ENCODE measurements around the gene NETO2. TPM values are rescaled to one million over a fixed set of nuclear protein-coding genes. Genes with fewer than 3 reads are reported as not detected.

Gene NETO2
- total and polyA plus RNA-seq, 7 donors: 1.6 to 30.5 (median 3.9) TPM

DNA sequence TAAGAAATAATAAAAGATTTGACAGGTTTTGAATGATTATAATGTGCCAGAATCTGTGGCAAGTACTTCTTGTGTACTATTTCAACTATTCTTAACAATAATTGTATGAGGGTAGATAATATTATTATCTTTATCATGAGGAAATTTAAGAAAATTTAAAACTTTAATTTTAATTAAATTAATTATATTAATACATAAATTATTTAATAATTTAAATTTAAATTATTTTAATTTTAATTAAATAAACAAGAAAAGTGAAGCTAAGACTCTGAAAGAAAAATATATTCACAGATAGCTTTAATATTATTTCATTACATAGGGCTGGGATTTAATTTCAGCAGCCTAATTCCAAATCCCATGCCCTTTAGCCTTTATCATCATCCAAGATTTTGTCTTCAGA lies 31.4 kb upstream of the NETO2 start:
- ATAC-seq: no peak
- TF ChIP-seq, protein P1, sequence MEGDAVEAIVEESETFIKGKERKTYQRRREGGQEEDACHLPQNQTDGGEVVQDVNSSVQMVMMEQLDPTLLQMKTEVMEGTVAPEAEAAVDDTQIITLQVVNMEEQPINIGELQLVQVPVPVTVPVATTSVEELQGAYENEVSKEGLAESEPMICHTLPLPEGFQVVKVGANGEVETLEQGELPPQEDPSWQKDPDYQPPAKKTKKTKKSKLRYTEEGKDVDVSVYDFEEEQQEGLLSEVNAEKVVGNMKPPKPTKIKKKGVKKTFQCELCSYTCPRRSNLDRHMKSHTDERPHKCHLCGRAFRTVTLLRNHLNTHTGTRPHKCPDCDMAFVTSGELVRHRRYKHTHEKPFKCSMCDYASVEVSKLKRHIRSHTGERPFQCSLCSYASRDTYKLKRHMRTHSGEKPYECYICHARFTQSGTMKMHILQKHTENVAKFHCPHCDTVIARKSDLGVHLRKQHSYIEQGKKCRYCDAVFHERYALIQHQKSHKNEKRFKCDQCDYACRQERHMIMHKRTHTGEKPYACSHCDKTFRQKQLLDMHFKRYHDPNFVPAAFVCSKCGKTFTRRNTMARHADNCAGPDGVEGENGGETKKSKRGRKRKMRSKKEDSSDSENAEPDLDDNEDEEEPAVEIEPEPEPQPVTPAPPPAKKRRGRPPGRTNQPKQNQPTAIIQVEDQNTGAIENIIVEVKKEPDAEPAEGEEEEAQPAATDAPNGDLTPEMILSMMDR (IDR thresholded peaks at IDR 0.05): no peak
- no peak overlapping the region for H3K27ac ChIP-seq

DNA sequence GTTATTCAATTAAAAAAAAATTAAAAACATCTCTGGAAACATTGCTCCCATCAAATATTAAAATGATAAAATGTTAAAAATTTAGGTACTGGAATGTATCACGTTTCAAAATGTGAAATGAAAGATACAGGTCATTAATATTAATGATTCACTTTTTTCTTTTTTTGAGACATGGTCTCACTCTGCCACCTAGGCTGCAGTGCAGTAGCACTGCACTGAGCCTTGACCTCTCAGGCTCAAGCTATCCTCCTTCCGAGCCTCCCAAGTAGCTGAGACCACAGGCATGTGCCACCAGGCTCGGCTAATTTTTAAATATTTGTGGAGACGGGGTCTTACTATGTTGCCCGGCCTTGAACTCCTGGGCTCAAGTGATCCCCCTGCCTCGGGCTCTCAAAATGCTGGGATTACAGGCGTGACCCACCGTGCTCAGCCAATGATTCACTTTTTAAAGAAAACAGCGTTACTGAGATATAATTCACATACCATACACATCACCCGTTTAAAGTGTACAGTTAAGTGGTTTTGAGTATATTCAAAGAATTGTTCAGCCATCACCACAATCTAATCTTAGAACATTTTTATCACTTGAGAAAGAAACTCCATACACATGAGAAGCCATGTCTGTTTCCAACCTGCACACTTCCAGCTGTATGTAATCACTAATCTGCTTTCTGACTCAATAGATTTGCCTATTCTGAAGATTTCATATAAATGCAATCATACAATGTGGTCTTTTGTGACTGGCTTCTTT lies 19.1 kb upstream of the NETO2 start:
- Histone ChIP-seq H3K27ac (no peak overlapping the region), H3K27me3 (ENCODE audit: insufficient read depth in 3 of 3, low read length in 2 of 3) (no peaks in the 10 kb centered on the region), H3K4me3 (no peak overlapping the region), H3K36me3 (ENCODE audit: insufficient read depth in 1 of 2, low read depth in 1 of 2) (peaks cover 0 to 34% of the 10 kb centered on the region in 2 donors), H3K4me1 (no peaks in the 10 kb centered on the region), H3K9me3 (no peaks in the 10 kb centered on the region)
- no peak for DNase-seq
- intact Hi-C loops (cut with DNase I): no loop called here
- ATAC-seq: no peak
- TF ChIP-seq, protein P1 (IDR thresholded peaks at IDR 0.05): peak; percentile 7
- WGBS, 3 donors: 88 to 91% (median 89%) methylated on average over 10 of the region's 10 CpGs

More for the DNA sequence above, 31.4 kb upstream of the NETO2 start:
- H3K4me1 ChIP-seq: no peaks in the 10 kb centered on the region
- no peak overlapping the region for H3K4me3 ChIP-seq
- intact Hi-C loops (cut with DNase I): no loop called here
- no peak for DNase-seq
- no peaks in the 10 kb centered on the region for H3K27me3 ChIP-seq (ENCODE audit: insufficient read depth in 3 of 3, low read length in 2 of 3)
- no peaks in the 10 kb centered on the region for H3K9me3 ChIP-seq
- peaks cover 0 to 2% of the 10 kb centered on the region in 2 donors for H3K36me3 ChIP-seq (ENCODE audit: insufficient read depth in 1 of 2, low read depth in 1 of 2)

DNA sequence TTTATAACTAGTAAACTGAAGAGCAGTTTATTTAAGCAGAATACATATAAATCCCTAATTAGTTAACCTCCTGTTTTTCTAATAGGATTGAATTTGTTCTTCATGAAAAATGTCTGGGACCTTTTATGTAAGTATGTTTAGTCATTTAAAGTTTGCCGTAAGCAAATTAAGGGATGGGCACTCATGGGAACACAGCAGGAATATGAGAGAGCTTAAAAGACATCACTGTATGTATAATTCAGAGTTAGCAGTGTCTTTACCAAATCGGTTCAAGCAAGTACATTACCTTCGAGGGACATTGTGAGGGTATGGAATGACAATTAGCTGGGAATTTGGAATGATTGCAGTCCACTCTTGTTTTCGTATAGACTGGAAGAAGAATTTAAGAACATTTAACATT lies 17.7 kb upstream of the NETO2 start:
- WGBS, 3 donors: 91 to 95% (median 95%) methylated on average over 4 of the region's 4 CpGs
- Histone ChIP-seq H3K4me1 (no peaks in the 10 kb centered on the region), H3K27me3 (ENCODE audit: insufficient read depth in 3 of 3, low read length in 2 of 3) (no peaks in the 10 kb centered on the region), H3K36me3 (ENCODE audit: insufficient read depth in 1 of 2, low read depth in 1 of 2) (peaks cover 0 to 34% of the 10 kb centered on the region in 2 donors), H3K9me3 (no peaks in the 10 kb centered on the region), H3K4me3 (no peak overlapping the region), H3K27ac (no peak overlapping the region)
- DNase-seq (no peak), ATAC-seq (no peak)
- TF ChIP-seq, protein P1 (IDR thresholded peaks at IDR 0.05): no peak
- intact Hi-C loops (cut with DNase I): no loop called here

DNA sequence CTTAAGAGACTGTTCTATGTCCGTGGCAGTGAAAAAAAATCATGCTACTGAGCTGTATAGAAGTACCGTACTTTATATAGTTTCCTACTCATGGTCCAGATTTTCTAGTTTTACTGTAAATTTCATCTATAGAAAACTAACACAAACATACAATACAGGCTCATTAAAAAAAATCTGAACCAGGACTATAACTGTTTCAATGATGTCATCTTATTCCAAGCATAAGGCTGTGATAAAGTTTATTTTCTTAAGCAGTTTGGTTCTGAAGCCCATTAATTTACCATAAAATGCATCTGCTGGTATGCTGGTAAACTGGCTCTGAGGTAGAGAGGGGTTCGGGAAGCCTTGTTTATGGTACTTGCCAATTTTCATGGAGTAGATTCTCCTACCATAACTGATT lies 16.7 kb upstream of the NETO2 start:
- intact Hi-C loops (cut with DNase I): no loop called here
- Histone ChIP-seq H3K36me3 (ENCODE audit: insufficient read depth in 1 of 2, low read depth in 1 of 2) (peaks cover 0 to 44% of the 10 kb centered on the region in 2 donors), H3K27me3 (ENCODE audit: insufficient read depth in 3 of 3, low read length in 2 of 3) (no peaks in the 10 kb centered on the region), H3K27ac (no peak overlapping the region), H3K9me3 (no peaks in the 10 kb centered on the region), H3K4me3 (no peak overlapping the region), H3K4me1 (no peaks in the 10 kb centered on the region)
- DNase-seq (no peak), ATAC-seq (no peak)
- TF ChIP-seq, protein P1 (IDR thresholded peaks at IDR 0.05): no peak
- WGBS, 3 donors: 81 to 91% (median 89%) methylated on average over 3 of the region's 3 CpGs

DNA sequence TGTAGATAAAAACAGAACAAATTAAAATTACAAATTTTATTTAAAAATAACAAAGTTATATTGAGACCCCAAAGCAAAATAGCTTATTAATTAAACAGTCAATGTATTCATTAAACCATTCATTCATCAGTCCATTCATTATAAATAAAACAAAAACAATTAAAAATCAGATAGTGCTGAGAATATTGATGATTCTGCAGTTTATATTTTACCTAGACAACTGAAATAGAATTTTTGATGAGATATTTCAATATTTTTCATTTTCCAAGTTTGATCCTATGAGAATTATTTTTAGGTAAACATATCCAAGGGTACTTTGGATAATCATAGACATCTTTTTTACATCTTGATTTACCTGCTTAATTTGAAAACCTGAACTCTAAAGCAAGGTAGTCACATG lies 15.2 kb upstream of the NETO2 start:
- intact Hi-C loops (cut with DNase I): no loop called here
- H3K27ac ChIP-seq: no peak overlapping the region
- no peaks in the 10 kb centered on the region for H3K4me1 ChIP-seq
- H3K36me3 ChIP-seq (ENCODE audit: insufficient read depth in 1 of 2, low read depth in 1 of 2): peaks cover 0 to 57% of the 10 kb centered on the region in 2 donors
- H3K27me3 ChIP-seq (ENCODE audit: insufficient read depth in 3 of 3, low read length in 2 of 3): no peaks in the 10 kb centered on the region
- DNase-seq (no peak), ATAC-seq (no peak)
- no peaks in the 10 kb centered on the region for H3K9me3 ChIP-seq
- TF ChIP-seq, protein P1 (IDR thresholded peaks at IDR 0.05): no peak
- H3K4me3 ChIP-seq: no peak overlapping the region
